ENCODE data around the gene LRRC59.

Gene LRRC59

DNA sequence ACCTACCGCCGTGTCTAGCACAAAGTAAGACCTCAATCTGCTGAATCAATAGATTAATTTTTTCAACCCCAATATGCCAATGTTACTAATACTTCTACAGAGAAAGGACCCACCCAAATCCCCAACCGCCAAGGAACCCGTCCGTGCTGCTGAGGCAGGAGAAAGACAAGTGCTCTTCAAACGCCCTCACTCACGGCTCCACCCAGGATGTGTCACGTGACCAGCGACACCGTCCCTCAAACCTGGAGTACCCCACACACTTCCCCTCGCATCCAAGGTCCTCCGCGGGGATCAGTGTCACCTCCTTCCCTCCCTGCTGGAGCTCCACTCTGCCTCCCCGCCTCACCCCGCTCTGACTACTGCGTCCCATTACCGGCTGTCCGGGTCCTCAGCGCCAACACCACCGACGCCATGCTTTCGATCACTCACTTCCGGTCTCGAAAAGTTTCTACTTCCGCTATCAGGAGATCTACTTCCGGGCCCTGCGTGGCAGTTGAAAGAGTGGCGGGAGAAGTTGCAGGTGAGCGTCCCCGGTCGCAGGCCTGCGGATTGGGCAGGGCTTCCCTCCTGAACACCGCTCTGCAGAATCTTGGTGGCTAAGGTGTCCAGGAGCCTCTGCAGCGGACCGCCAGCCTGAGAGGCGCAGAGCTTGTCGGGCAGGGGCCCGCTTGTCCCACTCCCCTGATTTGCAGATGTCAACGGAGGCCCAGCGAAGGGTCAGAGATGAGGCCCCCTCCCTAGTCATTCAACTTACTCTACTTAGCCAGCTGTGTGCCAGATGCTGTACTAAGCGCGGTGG, 24.4 kb downstream of the LRRC59 start, which contains the start of the genes EME1 and MRPL27:
Gene EME1 (plus strand): TSS at position 472 of the 799 bp plus-strand sequence. CDS start 1,980 bp downstream, outside the sequence.
Gene MRPL27 (minus strand): TSS at position 427 of the 799 bp plus-strand sequence. CDS start 14 bp downstream, at position 413.
- H3K4me3 ChIP-seq (ENCODE audit: low read depth, low read length): peak within 1 kb of the TSS; percentile 77
- no peak for TF ChIP-seq CTCF (IDR thresholded peaks at IDR 0.05; ENCODE audit: borderline replicate concordance, insufficient read depth, low read depth, low read length)

DNA sequence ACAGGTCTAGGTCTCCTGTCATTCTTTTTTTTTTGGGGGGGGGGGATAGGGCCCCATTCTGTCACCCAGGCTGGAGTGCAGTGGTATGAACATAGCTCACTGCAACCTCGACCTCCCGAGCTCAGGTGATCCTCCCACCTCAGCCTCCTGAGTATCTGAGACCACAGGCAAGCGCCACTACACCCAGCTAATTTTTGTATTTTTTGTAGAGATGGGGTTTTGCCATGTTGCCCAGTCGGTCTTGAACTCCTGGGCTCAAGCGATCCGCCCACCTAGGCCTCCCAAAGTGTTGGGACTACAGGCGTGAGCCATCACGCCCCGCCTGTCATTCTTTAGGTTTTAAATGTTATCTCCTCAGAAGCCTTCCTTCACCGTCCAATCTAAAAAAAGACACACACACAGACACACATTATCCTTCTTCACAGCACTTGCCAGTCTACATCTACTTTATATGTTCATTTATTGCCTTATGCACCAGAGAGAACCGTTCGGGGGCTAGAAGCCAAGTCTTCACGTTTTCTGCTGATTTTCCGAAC, 25.0 kb downstream of the LRRC59 start:
- H3K4me3 ChIP-seq (ENCODE audit: low read depth, low read length): peak overlapping the region; percentile 77
- TF ChIP-seq CTCF (IDR thresholded peaks at IDR 0.05; ENCODE audit: borderline replicate concordance, insufficient read depth, low read depth, low read length): no peak

GRCh38 chr17:50371526-50371925, 25.8 kb downstream of the LRRC59 start:
- TF ChIP-seq CTCF (IDR thresholded peaks at IDR 0.05; ENCODE audit: borderline replicate concordance, insufficient read depth, low read depth, low read length): no peak
- no peak overlapping the region for H3K4me3 ChIP-seq (ENCODE audit: low read depth, low read length)

DNA sequence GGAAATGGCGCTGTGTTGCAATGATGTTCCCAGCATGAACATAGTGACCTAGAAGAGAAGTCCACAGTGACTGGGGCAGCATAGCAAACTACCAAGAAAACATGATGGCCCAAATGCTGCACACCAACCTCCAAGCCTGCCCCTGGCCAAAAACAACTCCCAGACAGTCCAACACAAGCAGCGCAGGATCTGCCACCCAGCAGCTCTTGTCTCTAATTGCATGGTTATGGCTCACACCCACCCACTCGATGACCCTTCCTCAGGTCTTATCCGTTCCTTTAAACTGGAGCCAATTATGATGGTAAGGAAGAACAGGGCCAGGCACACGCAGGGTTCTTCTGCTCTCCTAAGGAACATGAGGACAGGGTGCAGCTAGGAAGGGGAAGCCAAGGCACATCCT, 27.3 kb downstream of the LRRC59 start:
- TF ChIP-seq CTCF (IDR thresholded peaks at IDR 0.05; ENCODE audit: borderline replicate concordance, insufficient read depth, low read depth, low read length): no peak
- H3K4me3 ChIP-seq (ENCODE audit: low read depth, low read length): no peak overlapping the region

GRCh38 chr17:50367401-50367800, 29.9 kb downstream of the LRRC59 start:
- no peak for TF ChIP-seq CTCF (IDR thresholded peaks at IDR 0.05; ENCODE audit: borderline replicate concordance, insufficient read depth, low read depth, low read length)
- H3K4me3 ChIP-seq (ENCODE audit: low read depth, low read length): no peak overlapping the region

- H3K4me3 ChIP-seq (ENCODE audit: low read depth, low read length): no peak overlapping the region
- no peak for TF ChIP-seq CTCF (IDR thresholded peaks at IDR 0.05; ENCODE audit: borderline replicate concordance, insufficient read depth, low read depth, low read length)
Measured at GRCh38 chr17:50365649-50366393, 31.5 kb downstream of the LRRC59 start.

Measured in GM12875 (cell line).